ENCODE results near the gene CRYBB3.

DNA sequence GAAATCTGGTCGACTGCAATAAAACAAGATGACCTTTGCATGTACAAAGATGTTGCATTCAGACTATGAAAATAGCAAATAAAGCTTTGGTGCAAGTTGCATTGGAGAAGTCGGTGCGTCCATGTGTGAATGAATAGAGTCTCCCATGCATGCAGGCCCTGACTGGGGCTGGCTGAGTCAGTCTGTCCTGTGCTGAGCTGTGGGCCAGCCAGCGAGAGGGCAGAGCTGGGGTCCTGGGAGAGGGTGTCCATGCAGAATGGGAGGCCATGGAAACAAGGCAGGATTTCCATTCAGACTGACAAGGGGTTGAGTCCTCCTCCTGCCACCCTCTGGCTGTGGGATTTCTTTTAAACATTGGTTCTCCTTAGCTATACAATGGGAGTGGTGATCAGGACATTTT lies 2.3 kb upstream of the CRYBB3 start:
- no peak for TF ChIP-seq ARNTL (CRISPR knock-in tag; IDR thresholded peaks at IDR 0.05; ENCODE audit: borderline replicate concordance, low read depth)
- no peak for TF ChIP-seq ZNF8 (CRISPR knock-in tag; IDR thresholded peaks at IDR 0.05)
- TF ChIP-seq ZNF70 (CRISPR knock-in tag; IDR thresholded peaks at IDR 0.05) = no peak
- TF ChIP-seq ZFP30 (CRISPR knock-in tag; IDR thresholded peaks at IDR 0.05) = no peak
- TF ChIP-seq ZFP3 (CRISPR knock-in tag; IDR thresholded peaks at IDR 0.05) = no peak
- TF ChIP-seq ISL1 (CRISPR knock-in tag; IDR thresholded peaks at IDR 0.05) = no peak
- no peak for TF ChIP-seq PPARA (CRISPR knock-in tag; IDR thresholded peaks at IDR 0.05; ENCODE audit: borderline replicate concordance)
- TF ChIP-seq OSR1 (CRISPR knock-in tag; IDR thresholded peaks at IDR 0.05) = no peak
- TF ChIP-seq ZC3H10 (CRISPR knock-in tag; IDR thresholded peaks at IDR 0.05) = no peak
- TF ChIP-seq GLIS3 (CRISPR knock-in tag; IDR thresholded peaks at IDR 0.05) = no peak
- no peak for TF ChIP-seq BACH2 (CRISPR knock-in tag; IDR thresholded peaks at IDR 0.05; ENCODE audit: borderline replicate concordance)
- TF ChIP-seq, protein P1, sequence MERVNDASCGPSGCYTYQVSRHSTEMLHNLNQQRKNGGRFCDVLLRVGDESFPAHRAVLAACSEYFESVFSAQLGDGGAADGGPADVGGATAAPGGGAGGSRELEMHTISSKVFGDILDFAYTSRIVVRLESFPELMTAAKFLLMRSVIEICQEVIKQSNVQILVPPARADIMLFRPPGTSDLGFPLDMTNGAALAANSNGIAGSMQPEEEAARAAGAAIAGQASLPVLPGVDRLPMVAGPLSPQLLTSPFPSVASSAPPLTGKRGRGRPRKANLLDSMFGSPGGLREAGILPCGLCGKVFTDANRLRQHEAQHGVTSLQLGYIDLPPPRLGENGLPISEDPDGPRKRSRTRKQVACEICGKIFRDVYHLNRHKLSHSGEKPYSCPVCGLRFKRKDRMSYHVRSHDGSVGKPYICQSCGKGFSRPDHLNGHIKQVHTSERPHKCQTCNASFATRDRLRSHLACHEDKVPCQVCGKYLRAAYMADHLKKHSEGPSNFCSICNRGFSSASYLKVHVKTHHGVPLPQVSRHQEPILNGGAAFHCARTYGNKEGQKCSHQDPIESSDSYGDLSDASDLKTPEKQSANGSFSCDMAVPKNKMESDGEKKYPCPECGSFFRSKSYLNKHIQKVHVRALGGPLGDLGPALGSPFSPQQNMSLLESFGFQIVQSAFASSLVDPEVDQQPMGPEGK (CRISPR knock-in tag; IDR thresholded peaks at IDR 0.05; ENCODE audit: borderline replicate concordance) = no peak
